ENCODE data around the gene PLEKHA6. TPM values are rescaled to one million over a fixed set of nuclear protein-coding genes. Genes with fewer than 3 reads are reported as not detected.
A peak's percentile ranks its signal among the peaks of the same experiment; 100 is the strongest.

Gene PLEKHA6
- total RNA-seq, 4 donors from 2014 or later = 5.9 to 13.6 (median 8.4) TPM

DNA sequence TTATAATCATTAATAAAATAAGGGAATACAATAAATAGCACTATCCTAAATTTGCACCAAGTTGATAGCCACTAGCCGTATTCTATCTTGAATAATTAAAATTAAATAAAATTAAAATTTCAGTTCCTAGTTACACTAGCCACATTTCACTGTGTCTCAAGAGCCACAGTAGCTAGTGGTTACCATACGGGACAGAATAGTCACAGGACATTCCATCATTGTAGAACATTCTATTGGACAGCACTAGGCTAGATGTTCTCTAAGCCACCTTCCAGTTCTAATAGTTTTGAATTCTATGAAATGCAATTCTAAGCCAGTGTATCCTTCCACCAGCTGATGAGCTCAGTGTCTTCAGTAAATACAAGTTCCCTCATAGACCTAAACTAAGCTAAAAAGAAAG is 74.8 kb downstream of the PLEKHA6 start:
- Histone ChIP-seq H3K9me3 (no peaks in the 10 kb centered on the region), H3K27ac (peak overlapping the region; percentile 1 to 47), H3K27me3 (no peaks in the 10 kb centered on the region), H3K4me3 (no peak overlapping the region), H3K4me1 (peaks cover 4 to 6% of the 10 kb centered on the region in 2 donors), H3K36me3 (no peaks in the 10 kb centered on the region)
- intact Hi-C loops (cut with DNase I; ENCODE audit: low total_unique reads) = no loop called here
- no peak for DNase-seq
- no peak for TF ChIP-seq POLR2A (IDR thresholded peaks at IDR 0.05)
- TF ChIP-seq, protein P1, sequence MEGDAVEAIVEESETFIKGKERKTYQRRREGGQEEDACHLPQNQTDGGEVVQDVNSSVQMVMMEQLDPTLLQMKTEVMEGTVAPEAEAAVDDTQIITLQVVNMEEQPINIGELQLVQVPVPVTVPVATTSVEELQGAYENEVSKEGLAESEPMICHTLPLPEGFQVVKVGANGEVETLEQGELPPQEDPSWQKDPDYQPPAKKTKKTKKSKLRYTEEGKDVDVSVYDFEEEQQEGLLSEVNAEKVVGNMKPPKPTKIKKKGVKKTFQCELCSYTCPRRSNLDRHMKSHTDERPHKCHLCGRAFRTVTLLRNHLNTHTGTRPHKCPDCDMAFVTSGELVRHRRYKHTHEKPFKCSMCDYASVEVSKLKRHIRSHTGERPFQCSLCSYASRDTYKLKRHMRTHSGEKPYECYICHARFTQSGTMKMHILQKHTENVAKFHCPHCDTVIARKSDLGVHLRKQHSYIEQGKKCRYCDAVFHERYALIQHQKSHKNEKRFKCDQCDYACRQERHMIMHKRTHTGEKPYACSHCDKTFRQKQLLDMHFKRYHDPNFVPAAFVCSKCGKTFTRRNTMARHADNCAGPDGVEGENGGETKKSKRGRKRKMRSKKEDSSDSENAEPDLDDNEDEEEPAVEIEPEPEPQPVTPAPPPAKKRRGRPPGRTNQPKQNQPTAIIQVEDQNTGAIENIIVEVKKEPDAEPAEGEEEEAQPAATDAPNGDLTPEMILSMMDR (IDR thresholded peaks at IDR 0.05) = no peak

DNA sequence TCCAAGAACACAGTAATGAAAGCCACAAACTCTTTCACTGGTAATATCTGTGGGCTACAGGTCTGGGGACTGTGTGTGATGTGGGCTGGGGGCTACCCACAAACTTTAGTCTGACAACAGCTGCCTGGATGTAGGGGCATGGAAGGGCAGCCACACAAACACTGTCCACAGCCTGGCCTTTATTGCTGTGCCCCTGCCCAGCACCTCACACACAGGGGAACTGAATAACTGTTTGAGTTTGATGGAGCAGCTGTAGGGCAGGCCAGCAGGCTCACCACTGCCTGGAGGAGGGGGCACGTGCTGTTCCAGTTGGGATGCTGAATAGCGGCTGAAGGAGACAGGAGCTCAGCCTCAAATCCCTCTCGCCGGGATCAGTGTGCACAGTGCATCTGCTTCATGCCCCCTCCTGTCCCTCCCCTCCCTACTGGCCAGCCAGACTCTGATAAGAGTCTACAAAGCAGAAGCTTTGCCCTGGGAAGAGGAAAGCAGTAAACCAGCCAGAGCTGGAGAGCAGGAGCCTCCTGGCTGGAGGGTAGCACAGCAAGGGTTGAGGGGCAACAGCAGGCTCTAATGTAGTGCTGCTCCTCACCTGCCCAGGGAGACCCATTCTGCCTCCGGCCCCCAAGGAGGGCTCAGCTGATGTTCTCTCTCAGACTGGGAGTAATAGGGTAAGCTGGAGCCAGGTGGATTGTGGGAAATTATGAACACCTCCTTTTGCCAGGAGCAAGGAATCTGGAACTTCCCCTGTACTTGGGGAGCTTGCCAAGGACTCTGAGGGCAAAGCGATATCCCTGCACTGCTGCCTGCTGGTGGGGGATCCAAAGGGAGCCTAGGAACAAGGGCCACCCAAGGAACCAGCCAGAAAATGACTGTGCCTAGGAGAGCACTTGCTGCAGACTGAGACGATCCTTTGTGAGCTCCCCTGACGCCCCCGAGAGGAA is 75.7 kb downstream of the PLEKHA6 start:
- Histone ChIP-seq H3K27me3 (no peaks in the 10 kb centered on the region), H3K27ac (peak overlapping the region; percentile 1 to 47), H3K36me3 (no peaks in the 10 kb centered on the region), H3K4me3 (no peak overlapping the region), H3K9me3 (no peaks in the 10 kb centered on the region), H3K4me1 (peaks cover 4 to 6% of the 10 kb centered on the region in 2 donors)
- no peak for DNase-seq
- TF ChIP-seq POLR2A (IDR thresholded peaks at IDR 0.05) = no peak
- TF ChIP-seq, protein P1 (IDR thresholded peaks at IDR 0.05) = no peak
- intact Hi-C loops (cut with DNase I; ENCODE audit: low total_unique reads) = no loop called here

DNA sequence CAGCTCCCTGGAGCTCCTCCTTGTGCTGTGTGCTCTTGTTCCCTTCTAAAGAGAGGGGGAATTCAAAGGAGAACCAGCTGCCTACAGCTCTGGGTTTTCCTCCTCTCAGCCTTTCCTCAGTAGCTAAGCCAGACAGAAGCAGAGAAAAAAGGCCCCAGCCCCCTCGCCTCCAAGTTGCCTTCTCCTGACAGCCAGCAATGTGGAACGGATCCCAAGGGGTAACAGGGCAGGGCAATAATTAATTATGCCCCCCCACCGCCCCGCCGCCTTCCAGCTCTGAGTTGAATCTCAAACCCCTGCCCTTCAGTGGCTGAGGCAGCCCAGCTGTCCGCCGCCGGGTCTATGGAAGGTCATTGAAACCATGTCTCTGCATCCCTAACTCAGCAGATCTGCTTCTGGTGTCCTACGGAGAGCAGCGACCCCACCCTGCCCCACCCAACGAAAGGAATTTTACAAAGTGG is 76.9 kb downstream of the PLEKHA6 start:
- intact Hi-C loops (cut with DNase I; ENCODE audit: low total_unique reads) = no loop called here
- no peak for DNase-seq
- Histone ChIP-seq H3K27me3 (no peaks in the 10 kb centered on the region), H3K4me3 (no peak overlapping the region), H3K4me1 (peaks cover under 1 to 6% of the 10 kb centered on the region in 2 donors), H3K9me3 (no peaks in the 10 kb centered on the region), H3K27ac (peak overlapping the region; percentile 5 to 25), H3K36me3 (no peaks in the 10 kb centered on the region)
- TF ChIP-seq, protein P1 (IDR thresholded peaks at IDR 0.05) = no peak
- no peak for TF ChIP-seq POLR2A (IDR thresholded peaks at IDR 0.05)

- no peak overlapping the region for H3K4me3 ChIP-seq
- H3K36me3 ChIP-seq = no peaks in the 10 kb centered on the region
- no peak for TF ChIP-seq POLR2A (IDR thresholded peaks at IDR 0.05)
- TF ChIP-seq, protein P1 (IDR thresholded peaks at IDR 0.05) = no peak
- no peak for DNase-seq
- no peak overlapping the region for H3K27ac ChIP-seq
- H3K9me3 ChIP-seq = no peaks in the 10 kb centered on the region
- H3K4me1 ChIP-seq = no peaks in the 10 kb centered on the region
- no peaks in the 10 kb centered on the region for H3K27me3 ChIP-seq
- intact Hi-C loops (cut with DNase I; ENCODE audit: low total_unique reads) = no loop called here
Measured at GRCh38 chr1:204280099-204280961, 79.4 kb downstream of the PLEKHA6 start.
